ENCODE results near the gene PDXP.

PDXP gene

GRCh38 chr22:37629928-37630327 is 28.6 kb upstream of the PDXP start:
- no peak for DNase-seq (ENCODE audit: low spot score)

GRCh38 chr22:37630839-37631435 is 27.6 kb upstream of the PDXP start:
- DNase-seq (ENCODE audit: low spot score) = no peak

GRCh38 chr22:37631448-37632173 is 26.9 kb upstream of the PDXP start:
- no peak for DNase-seq (ENCODE audit: low spot score)

GRCh38 chr22:37632174-37633088 is 26.1 kb upstream of the PDXP start:
- no peak for DNase-seq (ENCODE audit: low spot score)

- DNase-seq (ENCODE audit: low spot score) = no peak
Measured at GRCh38 chr22:37633089-37633624, 25.4 kb upstream of the PDXP start.

- peak; percentile 84 for DNase-seq (ENCODE audit: low spot score)
Measured at GRCh38 chr22:37633625-37634416, 24.7 kb upstream of the PDXP start.

GRCh38 chr22:37634417-37634924 is 24.1 kb upstream of the PDXP start:
- no peak for DNase-seq (ENCODE audit: low spot score)

- no peak for DNase-seq (ENCODE audit: low spot score)
Measured at GRCh38 chr22:37635157-37635556, 23.4 kb upstream of the PDXP start.

GRCh38 chr22:37636186-37636948 is 22.2 kb upstream of the PDXP start:
- DNase-seq (ENCODE audit: low spot score) = no peak

GRCh38 chr22:37636949-37637273 is 21.6 kb upstream of the PDXP start:
- no peak for DNase-seq (ENCODE audit: low spot score)

GRCh38 chr22:37638391-37639069 is 20.0 kb upstream of the PDXP start:
- no peak for DNase-seq (ENCODE audit: low spot score)

GRCh38 chr22:37639070-37639760 is 19.3 kb upstream of the PDXP start, which contains the start of gene SH3BP1:
Gene SH3BP1 (plus strand): TSS chr22:37639669. CDS start chr22:37639788, 119 bp downstream.
- peak; percentile 84 for DNase-seq (ENCODE audit: low spot score)

GRCh38 chr22:37639771-37640590 is 18.5 kb upstream of the PDXP start:
- no peak for DNase-seq (ENCODE audit: low spot score)

GRCh38 chr22:37640591-37641560 is 17.6 kb upstream of the PDXP start:
- DNase-seq (ENCODE audit: low spot score) = no peak

- DNase-seq (ENCODE audit: low spot score) = no peak
Measured at GRCh38 chr22:37641561-37641949, 17.0 kb upstream of the PDXP start.

- peak; percentile 91 for DNase-seq (ENCODE audit: low spot score)
Measured at GRCh38 chr22:37643225-37643847, 15.2 kb upstream of the PDXP start.

- no peak for DNase-seq (ENCODE audit: low spot score)
Measured at GRCh38 chr22:37647317-37647716, 11.2 kb upstream of the PDXP start.

Measured in ecto neural progenitor cell (in vitro differentiated cells).